Measurements from ENCODE around the gene TRNP1.
"Not testable (repeated sequence)": the region's sequence is repeated elsewhere in the genome, so short reads cannot be mapped to it uniquely, and the experiment has no call there.

The TRNP1 gene

DNA sequence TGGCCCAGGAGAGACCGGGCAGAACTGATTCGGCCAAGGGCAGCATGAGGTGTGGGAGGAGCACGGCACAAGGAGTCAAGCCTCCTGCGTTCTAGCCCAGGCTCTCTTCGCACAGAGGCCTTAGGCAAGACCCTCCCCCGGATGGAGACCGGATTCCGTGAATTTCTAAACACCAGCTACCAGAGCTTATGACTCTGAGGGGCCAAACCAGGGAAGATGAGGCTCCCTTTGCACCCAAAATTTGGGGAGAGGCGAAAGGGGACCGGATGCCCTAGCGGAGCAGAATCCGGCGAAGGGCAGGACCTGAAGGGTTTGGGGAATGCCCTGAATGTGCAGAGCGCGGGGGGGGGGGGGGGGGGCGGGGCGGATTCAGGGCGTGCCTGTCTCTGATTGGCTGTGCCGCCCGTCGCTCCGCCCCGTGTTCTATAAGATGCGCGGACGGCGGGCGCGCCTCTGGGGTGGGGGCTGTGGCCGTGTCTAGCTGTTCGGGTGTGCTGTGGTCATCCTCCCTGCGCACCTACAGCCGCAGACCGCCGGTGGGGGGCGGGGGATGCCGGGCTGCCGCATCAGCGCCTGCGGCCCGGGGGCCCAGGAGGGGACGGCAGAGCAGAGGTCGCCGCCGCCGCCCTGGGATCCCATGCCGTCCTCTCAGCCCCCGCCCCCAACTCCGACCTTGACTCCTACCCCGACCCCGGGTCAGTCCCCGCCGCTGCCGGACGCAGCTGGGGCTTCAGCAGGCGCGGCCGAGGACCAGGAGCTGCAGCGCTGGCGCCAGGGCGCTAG is at the start of gene TRNP1:
Gene TRNP1, plus strand, starts transcription at position 456 of the 783 bp plus-strand sequence. Its CDS starts 95 bp downstream, at position 551.
- DNase-seq (ENCODE audit: low read depth) = peak; percentile 79
- no peak within 1 kb of the TSS for H3K4me3 ChIP-seq (ENCODE audit: low read depth, low read length)
- TF ChIP-seq, protein P1, sequence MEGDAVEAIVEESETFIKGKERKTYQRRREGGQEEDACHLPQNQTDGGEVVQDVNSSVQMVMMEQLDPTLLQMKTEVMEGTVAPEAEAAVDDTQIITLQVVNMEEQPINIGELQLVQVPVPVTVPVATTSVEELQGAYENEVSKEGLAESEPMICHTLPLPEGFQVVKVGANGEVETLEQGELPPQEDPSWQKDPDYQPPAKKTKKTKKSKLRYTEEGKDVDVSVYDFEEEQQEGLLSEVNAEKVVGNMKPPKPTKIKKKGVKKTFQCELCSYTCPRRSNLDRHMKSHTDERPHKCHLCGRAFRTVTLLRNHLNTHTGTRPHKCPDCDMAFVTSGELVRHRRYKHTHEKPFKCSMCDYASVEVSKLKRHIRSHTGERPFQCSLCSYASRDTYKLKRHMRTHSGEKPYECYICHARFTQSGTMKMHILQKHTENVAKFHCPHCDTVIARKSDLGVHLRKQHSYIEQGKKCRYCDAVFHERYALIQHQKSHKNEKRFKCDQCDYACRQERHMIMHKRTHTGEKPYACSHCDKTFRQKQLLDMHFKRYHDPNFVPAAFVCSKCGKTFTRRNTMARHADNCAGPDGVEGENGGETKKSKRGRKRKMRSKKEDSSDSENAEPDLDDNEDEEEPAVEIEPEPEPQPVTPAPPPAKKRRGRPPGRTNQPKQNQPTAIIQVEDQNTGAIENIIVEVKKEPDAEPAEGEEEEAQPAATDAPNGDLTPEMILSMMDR (IDR thresholded peaks at IDR 0.05; ENCODE audit: low read depth, low read length) = no peak
- no peak for TF ChIP-seq POLR2A (IDR thresholded peaks at IDR 0.05; ENCODE audit: extremely low read depth, insufficient read length)
- TF ChIP-seq, protein P2, sequence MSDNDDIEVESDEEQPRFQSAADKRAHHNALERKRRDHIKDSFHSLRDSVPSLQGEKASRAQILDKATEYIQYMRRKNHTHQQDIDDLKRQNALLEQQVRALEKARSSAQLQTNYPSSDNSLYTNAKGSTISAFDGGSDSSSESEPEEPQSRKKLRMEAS (IDR thresholded peaks at IDR 0.05; ENCODE audit: low read depth, low read length) = no peak
- TF ChIP-seq MYC (IDR thresholded peaks at IDR 0.05; ENCODE audit: low read depth, low read length) = no peak

DNA sequence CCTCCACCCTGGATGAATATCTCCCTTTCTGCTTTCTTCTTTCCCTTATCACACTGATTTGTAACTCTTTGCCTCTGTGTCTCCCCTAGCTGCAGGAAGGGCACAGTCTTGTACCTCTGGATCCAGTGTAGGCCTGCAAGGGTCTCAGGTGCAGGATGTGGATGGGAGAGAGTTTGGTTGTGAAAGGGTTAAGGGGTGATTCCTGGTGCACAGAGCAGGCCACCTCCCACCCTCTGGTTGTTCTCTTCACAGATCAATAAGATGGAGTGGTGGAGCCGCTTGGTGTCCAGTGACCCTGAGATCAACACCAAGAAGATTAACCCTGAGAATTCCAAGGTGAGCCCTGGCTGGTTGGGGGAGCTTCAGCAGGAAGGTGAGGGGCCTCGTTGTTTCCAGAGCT is 48.4 kb upstream of the TRNP1 start:
- H3K4me3 ChIP-seq (ENCODE audit: low read depth, low read length) = no peak overlapping the region
- TF ChIP-seq, protein P1 (IDR thresholded peaks at IDR 0.05; ENCODE audit: low read depth, low read length) = no peak
- TF ChIP-seq, protein P2 (IDR thresholded peaks at IDR 0.05; ENCODE audit: low read depth, low read length) = no peak
- TF ChIP-seq POLR2A (IDR thresholded peaks at IDR 0.05; ENCODE audit: extremely low read depth, insufficient read length) (no peak), MYC (IDR thresholded peaks at IDR 0.05; ENCODE audit: low read depth, low read length) (no peak)
- no peak for DNase-seq (ENCODE audit: low read depth)

GRCh38 chr1:26945728-26946127 is 47.8 kb upstream of the TRNP1 start:
- H3K4me3 ChIP-seq (ENCODE audit: low read depth, low read length) = no peak overlapping the region
- no peak for DNase-seq (ENCODE audit: low read depth)
- TF ChIP-seq, protein P2 (IDR thresholded peaks at IDR 0.05; ENCODE audit: low read depth, low read length) = no peak
- no peak for TF ChIP-seq MYC (IDR thresholded peaks at IDR 0.05; ENCODE audit: low read depth, low read length)
- TF ChIP-seq, protein P1 (IDR thresholded peaks at IDR 0.05; ENCODE audit: low read depth, low read length) = no peak
- TF ChIP-seq POLR2A (IDR thresholded peaks at IDR 0.05; ENCODE audit: extremely low read depth, insufficient read length) = no peak

GRCh38 chr1:26946270-26946669 is 47.2 kb upstream of the TRNP1 start:
- H3K4me3 ChIP-seq (ENCODE audit: low read depth, low read length) = no peak overlapping the region
- no peak for TF ChIP-seq MYC (IDR thresholded peaks at IDR 0.05; ENCODE audit: low read depth, low read length)
- TF ChIP-seq, protein P2 (IDR thresholded peaks at IDR 0.05; ENCODE audit: low read depth, low read length) = no peak
- TF ChIP-seq, protein P1 (IDR thresholded peaks at IDR 0.05; ENCODE audit: low read depth, low read length) = no peak
- no peak for TF ChIP-seq POLR2A (IDR thresholded peaks at IDR 0.05; ENCODE audit: extremely low read depth, insufficient read length)
- DNase-seq (ENCODE audit: low read depth) = no peak

GRCh38 chr1:26948725-26949057 is 44.8 kb upstream of the TRNP1 start:
- not testable (repeated sequence) for DNase-seq (ENCODE audit: low read depth); H3K4me3 ChIP-seq (ENCODE audit: low read depth, low read length)

DNA sequence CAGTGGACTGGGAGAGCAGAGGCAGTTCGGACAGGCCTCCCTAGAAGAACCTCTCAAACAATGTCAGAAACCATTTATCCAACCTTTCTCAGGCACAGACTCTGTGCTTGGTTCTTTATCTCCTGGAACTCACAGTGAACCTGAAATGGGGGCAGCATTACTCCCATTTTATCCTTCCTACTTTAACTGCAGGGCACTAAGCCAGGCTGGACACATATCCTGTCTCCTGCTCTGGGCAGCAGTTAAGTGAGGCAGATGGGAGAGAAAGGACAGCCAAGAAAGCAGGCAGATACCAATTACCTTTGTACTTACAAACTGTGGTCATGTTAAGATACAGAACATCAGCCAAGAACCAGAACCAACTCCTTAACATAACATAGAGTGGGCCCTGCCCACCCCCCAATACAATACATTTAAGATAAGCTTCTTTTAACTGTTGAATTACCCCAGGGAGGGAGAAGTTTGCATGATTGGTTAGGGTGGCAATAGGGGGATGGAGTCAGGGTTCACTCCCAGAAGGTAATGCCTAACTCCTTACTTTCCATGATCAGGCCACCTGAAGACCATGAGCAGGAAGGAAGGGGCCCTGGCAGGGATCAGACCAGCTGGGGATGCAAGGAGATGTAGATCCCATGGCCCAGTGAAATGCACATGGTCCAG is 44.1 kb upstream of the TRNP1 start:
- H3K4me3 ChIP-seq (ENCODE audit: low read depth, low read length) = no peak overlapping the region
- TF ChIP-seq, protein P2 (IDR thresholded peaks at IDR 0.05; ENCODE audit: low read depth, low read length) = no peak
- TF ChIP-seq POLR2A (IDR thresholded peaks at IDR 0.05; ENCODE audit: extremely low read depth, insufficient read length) (no peak), MYC (IDR thresholded peaks at IDR 0.05; ENCODE audit: low read depth, low read length) (no peak)
- TF ChIP-seq, protein P1 (IDR thresholded peaks at IDR 0.05; ENCODE audit: low read depth, low read length) = no peak
- no peak for DNase-seq (ENCODE audit: low read depth)

Data from NB4 (cell line).